GM12892 (cell line): ENCODE measurements around the gene ADAM11.
A peak's percentile ranks its signal among the peaks of the same experiment; 100 is the strongest.
"Not testable (repeated sequence)": the region's sequence is repeated elsewhere in the genome, so short reads cannot be mapped to it uniquely, and the experiment has no call there.

Experiments
- DNase-seq: peaks from one replicate; pipeline ENCODE4 v3.0.0; 2011; ENCODE audit not compliant: insufficient read length
- FAIRE-seq: peaks from 2 replicates; lab custom pipeline; 2011; peaks lifted over from hg19 to GRCh38; lab: Jason Lieb, UNC
- POLR2A ChIP-seq: IDR thresholded peaks from 2 replicates; pipeline ENCODE4 v1.6.1; 2011; ENCODE audit warnings: low read depth, low read length, control low read depth
- POLR2AphosphoS5 ChIP-seq: IDR thresholded peaks from 2 replicates; pipeline ENCODE4 v1.6.1; 2011; ENCODE audit warnings: low read depth, low read length, control low read depth
- TAF1 ChIP-seq: IDR thresholded peaks from 2 replicates; pipeline ENCODE4 v1.6.1; 2011; ENCODE audit warnings: low read depth, mild to moderate bottlenecking, control low read depth, low read length, borderline replicate concordance

The ADAM11 gene

GRCh38 chr17:44808156-44808555 is 49.4 kb downstream of the ADAM11 start:
- no peak for DNase-seq
- FAIRE-seq = no peak
- TF ChIP-seq TAF1 = no peak
- no peak for TF ChIP-seq POLR2AphosphoS5
- no peak for TF ChIP-seq POLR2A

DNA sequence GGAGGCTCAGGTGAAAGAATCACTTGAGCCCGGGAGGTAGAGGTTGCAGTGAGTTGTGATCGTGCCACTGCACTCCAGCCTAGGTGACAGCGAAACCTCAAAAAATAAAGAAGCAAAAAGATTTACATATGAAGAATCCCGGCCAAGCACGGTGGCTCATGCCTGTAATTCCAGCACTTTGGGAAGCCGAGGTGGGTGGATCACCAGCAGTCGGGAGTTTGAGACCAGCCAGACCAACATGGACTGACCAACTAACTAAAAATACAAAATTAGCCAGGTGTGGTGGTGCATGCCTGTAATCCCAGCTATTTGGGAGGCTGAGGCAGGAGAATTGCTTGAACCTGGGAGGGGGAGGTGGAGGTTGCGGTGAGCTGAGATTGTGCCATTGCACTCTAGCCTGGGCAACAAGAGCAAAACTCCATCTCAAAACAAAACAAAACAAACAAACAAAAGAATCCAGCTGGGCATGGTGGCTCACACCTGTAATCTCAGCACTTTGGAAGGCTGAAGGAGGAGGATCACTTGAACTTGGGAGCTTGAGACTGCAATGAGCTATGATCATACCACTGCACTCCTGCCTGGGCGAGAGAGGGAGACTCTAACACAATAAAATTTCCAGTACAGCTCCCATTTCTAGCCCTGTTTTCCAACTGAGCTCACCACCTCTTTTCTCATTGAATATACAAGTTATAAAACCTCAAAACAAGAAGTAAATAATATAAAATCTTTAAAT is 50.0 kb downstream of the ADAM11 start:
- not testable (repeated sequence) for DNase-seq, FAIRE-seq

- DNase-seq (no peak), FAIRE-seq (no peak)
- TF ChIP-seq TAF1 = no peak
- TF ChIP-seq POLR2A = no peak
- no peak for TF ChIP-seq POLR2AphosphoS5
These were observed 53.5 kb downstream of the ADAM11 start for GRCh38 chr17:44812263-44812662.

GRCh38 chr17:44818508-44818907 is 59.7 kb downstream of the ADAM11 start:
- DNase-seq, FAIRE-seq: not testable (repeated sequence)

DNA sequence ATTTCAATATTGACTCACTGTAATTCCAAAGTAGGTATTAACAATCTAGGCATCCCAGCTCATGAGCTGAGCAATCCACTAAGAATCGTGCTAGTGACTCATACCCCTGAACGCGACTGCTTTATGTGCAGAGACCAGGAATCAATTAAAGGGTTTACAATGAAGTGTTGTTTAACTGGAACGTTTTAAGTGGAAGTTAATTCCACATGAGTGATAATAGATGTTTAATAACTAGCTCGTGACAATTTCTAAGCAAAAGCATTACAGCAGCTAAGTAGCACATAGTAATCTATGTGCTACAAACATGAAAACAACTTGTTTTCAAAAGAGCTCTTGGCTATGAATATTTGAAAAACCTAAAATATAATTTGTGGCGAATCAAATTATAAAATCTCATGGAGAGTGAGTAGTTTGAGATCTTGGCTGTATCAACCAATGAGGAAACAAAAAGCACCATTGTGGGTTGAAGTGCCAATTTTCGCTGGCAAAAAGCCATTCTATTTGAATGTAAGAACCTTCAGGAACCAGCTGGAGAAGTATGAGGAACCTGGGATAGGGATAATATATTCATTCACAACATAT is 61.9 kb downstream of the ADAM11 start:
- no peak for FAIRE-seq
- DNase-seq = no peak
- TF ChIP-seq POLR2A (no peak), POLR2AphosphoS5 (no peak), TAF1 (no peak)

DNA sequence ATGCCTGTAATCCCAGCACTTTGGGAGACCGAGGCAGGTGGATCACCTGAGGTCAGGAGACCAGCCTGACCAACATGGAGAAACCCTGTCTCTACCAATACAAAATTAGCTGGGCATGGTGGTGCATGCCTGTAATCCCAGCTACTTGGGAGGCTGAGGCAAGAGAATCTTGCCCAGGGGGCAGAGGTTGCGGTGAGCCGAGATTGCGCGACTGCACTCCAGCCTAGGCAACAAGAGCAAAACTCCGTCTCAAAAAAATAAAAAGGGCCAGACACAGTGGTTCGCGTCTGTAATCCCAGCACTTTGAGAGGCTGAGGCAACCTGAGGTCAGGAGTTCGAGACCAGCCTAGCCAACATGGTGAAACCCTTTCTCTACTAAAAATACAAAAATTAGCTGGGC is 66.4 kb downstream of the ADAM11 start:
- not testable (repeated sequence) for FAIRE-seq, DNase-seq

DNA sequence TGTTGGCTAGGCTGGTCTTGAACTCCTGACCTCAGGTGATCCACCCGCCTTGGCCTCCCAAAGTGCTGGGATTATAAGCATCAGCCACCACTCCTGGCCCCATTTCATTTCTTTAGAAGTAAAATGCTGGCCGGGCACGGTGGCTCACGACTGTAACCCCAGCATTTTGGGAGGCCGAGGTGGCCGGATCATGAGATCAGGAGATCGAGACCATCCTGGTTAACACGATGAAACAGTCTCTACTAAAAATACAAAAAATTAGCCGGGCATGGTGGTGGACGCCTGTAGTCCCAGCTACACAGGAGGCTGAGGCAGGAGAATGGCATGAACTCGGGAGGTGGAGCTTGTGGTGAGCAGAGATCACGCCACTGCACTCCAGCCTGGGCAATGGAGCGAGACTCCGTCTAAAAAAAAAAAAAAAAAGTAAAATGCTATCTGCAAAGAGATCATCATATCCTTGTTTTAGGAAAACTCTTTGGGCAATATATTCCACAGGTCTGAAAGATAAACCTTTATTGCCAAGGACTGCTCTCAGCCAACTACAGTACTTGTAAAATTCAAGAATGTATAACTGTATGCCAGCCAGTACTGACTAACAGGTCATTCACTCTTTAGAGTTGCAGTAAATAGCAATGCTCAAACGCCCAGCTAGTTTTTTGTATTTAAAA is 67.5 kb downstream of the ADAM11 start:
- FAIRE-seq (no peak), DNase-seq (no peak)
- no peak for TF ChIP-seq TAF1
- no peak for TF ChIP-seq POLR2AphosphoS5
- no peak for TF ChIP-seq POLR2A

- DNase-seq (no peak), FAIRE-seq (no peak)
- TF ChIP-seq POLR2AphosphoS5 = no peak
- TF ChIP-seq TAF1 = no peak
- TF ChIP-seq POLR2A = no peak
These were observed 69.1 kb downstream of the ADAM11 start for GRCh38 chr17:44827863-44828262.

DNA sequence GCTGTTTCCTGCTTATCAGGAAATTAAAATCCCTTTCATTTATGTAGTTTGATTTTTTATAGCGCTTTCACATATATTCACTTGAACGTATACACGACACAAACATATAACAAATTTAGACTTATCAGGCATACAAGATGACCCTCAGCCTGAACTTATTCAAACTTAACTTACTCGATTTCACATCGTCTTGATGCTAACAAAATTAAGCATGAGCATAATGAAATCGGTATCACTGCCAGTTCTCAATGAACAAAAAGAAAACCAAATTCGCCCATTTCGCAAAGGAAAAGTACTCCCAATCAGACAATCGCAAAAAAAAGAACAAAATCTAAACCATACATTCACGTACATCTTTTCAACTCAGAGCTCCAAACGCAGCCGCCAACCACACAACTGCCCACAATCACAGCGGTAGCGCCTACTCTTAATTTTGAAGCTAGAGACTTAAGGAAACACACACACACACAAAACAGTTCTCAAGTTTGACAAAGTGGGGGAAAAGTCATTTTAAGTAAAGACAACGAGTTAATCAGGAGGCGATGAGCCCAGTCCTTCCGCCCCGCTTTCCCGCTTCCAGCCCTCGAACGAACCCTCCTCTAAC is 70.2 kb downstream of the ADAM11 start:
- TF ChIP-seq TAF1 (no peak), POLR2AphosphoS5 (no peak), POLR2A (no peak)

DNA sequence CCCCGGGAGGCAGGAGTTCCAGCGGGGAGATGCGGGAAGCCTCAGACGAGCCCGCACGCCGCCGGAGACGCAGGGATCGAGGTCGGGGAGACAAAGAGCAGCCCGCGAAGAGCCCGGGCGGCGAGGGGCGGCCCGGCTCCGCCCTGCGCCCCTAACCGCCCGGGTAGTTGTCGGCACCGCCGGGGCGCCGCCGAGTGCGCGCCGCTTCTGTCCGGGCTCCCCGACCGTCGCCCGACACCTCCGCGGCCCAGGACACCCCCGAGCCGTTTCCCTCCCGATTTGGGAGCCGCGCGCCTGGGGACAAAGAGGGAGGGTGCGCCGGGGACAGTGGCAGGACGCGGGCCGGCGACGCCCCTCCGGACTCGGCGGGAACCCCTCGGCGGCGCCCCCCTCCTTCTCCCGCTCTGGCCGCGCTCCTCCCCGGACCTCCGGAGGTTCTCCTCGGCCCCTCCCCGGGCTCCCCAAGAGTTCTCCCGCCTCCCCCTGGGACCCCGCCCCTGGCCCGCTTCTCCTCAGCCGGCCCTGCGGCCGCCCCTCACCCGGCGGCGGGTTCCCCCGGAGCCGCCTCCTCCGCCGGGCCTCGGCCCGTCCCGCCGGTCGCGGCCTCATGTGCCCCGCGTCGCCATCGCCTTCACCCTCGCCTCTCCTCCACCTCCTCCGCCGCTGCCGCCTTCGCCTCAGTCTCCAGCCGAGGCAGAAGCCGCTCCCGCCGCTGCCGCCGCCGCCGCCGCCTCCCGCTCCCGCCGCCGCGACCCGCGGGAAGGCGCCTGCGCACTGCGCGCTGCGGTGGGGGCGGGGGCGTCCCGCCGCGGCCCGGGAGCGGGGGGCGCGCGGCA is 71.0 kb downstream of the ADAM11 start, which contains the start of gene GJC1:
Gene GJC1, minus strand, starts transcription at position 765 of the 836 bp plus-strand sequence. CDS start 24,470 bp downstream, outside the sequence.
- TF ChIP-seq POLR2AphosphoS5 (no peak), TAF1 (no peak), POLR2A (no peak)
- DNase-seq (no peak), FAIRE-seq (peak; percentile 24)

More for the DNA sequence above, 70.2 kb downstream of the ADAM11 start:
- FAIRE-seq (peak; percentile 77), DNase-seq (no peak)
